Endothelial cell of umbilical vein (primary cell): ENCODE results near the gene PPFIBP2. TPM values are rescaled to one million over a fixed set of nuclear protein-coding genes. Genes with fewer than 3 reads are reported as not detected.

Experiments
- BruUV-seq: library from RNA; stranded (reverse); fragments of 400-500 nt; replicated peaks from 2 replicates; lab custom pipeline; 2021; lab: Mats Ljungman, UMichigan
- CTCF ChIA-PET: fragments of 300-600, 350-600 bp; sonication (Branson Sonifier 250); formaldehyde crosslinking; loops from one replicate; lab custom pipeline; 2021; ENCODE audit warnings: antibody characterized with exemption, inconsistent platforms; lab: Charles Lee
- POLR2A ChIA-PET: fragments of 300-600, 350-600 bp; sonication (Branson Sonifier 250); formaldehyde crosslinking; loops from one replicate; lab custom pipeline; 2021; ENCODE audit warnings: antibody characterized with exemption, inconsistent platforms; lab: Charles Lee
- DNase-seq: peaks from one replicate; pipeline ENCODE4 v3.0.0-alpha.2; 2011; ENCODE audit warnings: low read depth, low spot score
- FAIRE-seq: peaks from 2 replicates; lab custom pipeline; 2011; peaks lifted over from hg19 to GRCh38; lab: Jason Lieb, UNC
- H2AFZ ChIP-seq: 2 replicates; pipeline ENCODE4 v1.6.0; 2012; ENCODE audit warnings: low read depth, low read length, control low read depth, inconsistent platforms
- H3K27ac ChIP-seq: 2 replicates; pipeline ENCODE4 v1.5.1; 2011; ENCODE audit warnings: low read depth, mild to moderate bottlenecking, control low read depth, low read length, moderate library complexity; ENCODE audit not compliant: insufficient read depth
- H3K27me3 ChIP-seq, 2 experiments: 2 replicates each; pipeline versions ENCODE4 v1.6.0 to v1.6.1; 2011; ENCODE audit warnings: low read length in 2 of 2, mixed read lengths in 1 of 2; ENCODE audit not compliant: control insufficient read depth in 2 of 2, insufficient read depth in 2 of 2
- H3K36me3 ChIP-seq, 2 experiments: 2 replicates in 1 of 2; 3 replicates in 1 of 2; pipeline ENCODE4 v1.5.1; 2011; ENCODE audit warnings: low read length in 2 of 2, mild to moderate bottlenecking in 1 of 2, moderate library complexity in 1 of 2; ENCODE audit not compliant: control insufficient read depth in 2 of 2, insufficient read depth in 2 of 2; ENCODE audit errors: extremely low read depth in 1 of 2
- H3K4me1 ChIP-seq: 3 replicates; pipeline ENCODE4 v1.5.1; 2011; ENCODE audit warnings: mild to moderate bottlenecking, low read length; ENCODE audit not compliant: control insufficient read depth, insufficient read depth; ENCODE audit errors: extremely low read depth
- H3K4me2 ChIP-seq: 2 replicates; pipeline ENCODE4 v1.6.1; 2011; ENCODE audit warnings: low read length, control low read depth, mixed read lengths; ENCODE audit not compliant: insufficient read depth
- H3K4me3 ChIP-seq, 3 experiments: fragments of 200-600 bp in 1 of 3; sonication (generic), shearing (Covaris generic) in 1 of 3; replicated peaks in 1 of 3; 2 replicates each; pipeline ENCODE4 v1.5.1; 2011 to 2016; ENCODE audit warnings: control low read depth in 3 of 3, low read length in 3 of 3, mild to moderate bottlenecking in 2 of 3, inconsistent platforms in 1 of 3, low read depth in 1 of 3, moderate library complexity in 1 of 3; ENCODE audit not compliant: insufficient read depth in 1 of 3
- H3K79me2 ChIP-seq: 2 replicates; pipeline ENCODE4 v1.6.0; 2012; ENCODE audit warnings: low read length, inconsistent platforms; ENCODE audit not compliant: control insufficient read depth, insufficient read depth
- H3K9ac ChIP-seq: replicated peaks from 2 replicates; pipeline ENCODE3; 2011; ENCODE audit warnings: low read length, control low read depth; ENCODE audit not compliant: insufficient read depth; ENCODE audit errors: extremely low read depth
- H3K9me1 ChIP-seq: replicated peaks from 3 replicates; pipeline ENCODE4 v1.6.0; 2011; ENCODE audit warnings: mild to moderate bottlenecking, low read length; ENCODE audit not compliant: control insufficient read depth, insufficient read depth; ENCODE audit errors: extremely low read depth
- H3K9me3 ChIP-seq: replicated peaks from 2 replicates; pipeline ENCODE4 v1.5.1; 2012; ENCODE audit warnings: low read length, inconsistent platforms; ENCODE audit not compliant: control insufficient read depth, insufficient read depth
- H4K20me1 ChIP-seq: replicated peaks from 2 replicates; pipeline ENCODE3; 2011; ENCODE audit warnings: mild to moderate bottlenecking, low read length; ENCODE audit not compliant: control insufficient read depth, insufficient read depth; ENCODE audit errors: extremely low read depth
- CTCF ChIP-seq, 2 donors: IDR thresholded peaks; 1 replicate in 1 of 2; 2 replicates in 1 of 2; pipeline ENCODE4 v1.5.1; 2011; ENCODE audit warnings: low read length in 2 of 2, mild to moderate bottlenecking in 2 of 2, moderate library complexity in 2 of 2, control low read depth in 1 of 2, inconsistent platforms in 1 of 2, low read depth in 1 of 2; ENCODE audit not compliant: insufficient read depth in 1 of 2; ENCODE audit errors: extremely low read depth in 1 of 2
- EZH2 ChIP-seq: IDR thresholded peaks from 2 replicates; pipeline ENCODE4 v1.6.1; 2012; ENCODE audit warnings: borderline replicate concordance, low read depth, mild to moderate bottlenecking, moderate library complexity, low read length, inconsistent platforms; ENCODE audit not compliant: severe bottlenecking
- FOS ChIP-seq: IDR thresholded peaks from 2 replicates; pipeline ENCODE4 v1.6.1; 2011; ENCODE audit warnings: mild to moderate bottlenecking, low read length, moderate library complexity, borderline replicate concordance; ENCODE audit not compliant: insufficient read depth
- GATA2 ChIP-seq: IDR thresholded peaks from 2 replicates; pipeline ENCODE4 v1.7.0; 2011; ENCODE audit warnings: low read depth, mild to moderate bottlenecking, moderate library complexity, mixed read lengths, low read length; ENCODE audit not compliant: insufficient read length, insufficient read depth
- JUN ChIP-seq: IDR thresholded peaks from 2 replicates; pipeline ENCODE4 v1.6.1; 2011; ENCODE audit warnings: borderline replicate concordance, low read depth; ENCODE audit not compliant: insufficient read length, insufficient read depth
- MAX ChIP-seq: IDR thresholded peaks from 2 replicates; pipeline ENCODE4 v1.6.1; 2011; ENCODE audit not compliant: insufficient read depth, insufficient read length
- MYC ChIP-seq: IDR thresholded peaks from one replicate; pipeline ENCODE4 v1.6.1; 2011; ENCODE audit warnings: mild to moderate bottlenecking, low read depth, low read length
- POLR2A ChIP-seq: IDR thresholded peaks from 2 replicates; pipeline ENCODE4 v1.6.1; 2012; ENCODE audit warnings: low read depth, mild to moderate bottlenecking, control low read depth, low read length
- POLR2AphosphoS5 ChIP-seq: IDR thresholded peaks from 2 replicates; pipeline ENCODE4 v1.6.1; 2012; ENCODE audit warnings: low read depth, mild to moderate bottlenecking, control low read depth, low read length, moderate library complexity; ENCODE audit not compliant: insufficient read depth
- dilution Hi-C: fragments of 300-500 bp; cut with MboI; formaldehyde crosslinking; loops from one replicate; pipeline ENCODE4 v1.15.0; 2019; ENCODE audit warnings: low sequenced_read_pairs; ENCODE audit not compliant: extremely low pct_ligation_motif_present
- intact Hi-C: fragments of 100-400 bp; cut with micrococcal nuclease; formaldehyde crosslinking; loops from one replicate; pipeline ENCODE4 v1.10.0; 2022
- polyA plus RNA-seq, 4 experiments: library from polyadenylated mRNA; depleted of rRNA in 3 of 4; stranded (reverse) in 3 of 4; unstranded in 1 of 4; fragments of >200 nt; gene quantifications; 2 replicates each; pipeline versions ENCODE4 v1.2.1 to v1.2.3, GENCODE V29; 2011 to 2012; ENCODE audit warnings: missing spikeins in 1 of 4
- total RNA-seq: library from RNA; stranded (reverse); gene quantifications from 2 replicates; pipeline ENCODE4 v1.2.3, GENCODE V29; 2021

Gene PPFIBP2
- total and polyA plus RNA-seq, 2 donors (not counting 3 experiments of a cell fraction or from before 2014, with no cell fraction given), result 1.3 to 4.0 TPM

- Histone ChIP-seq H3K9ac (no peak overlapping the region), H4K20me1 (no peaks in the 10 kb centered on the region), H3K4me2 (no peak overlapping the region), H3K4me3 (no peak overlapping the region), H3K9me1 (no peaks in the 10 kb centered on the region), H3K9me3 (no peaks in the 10 kb centered on the region), H3K27ac (no peak overlapping the region), H3K4me1 (no peaks in the 10 kb centered on the region), H3K79me2 (no peaks in the 10 kb centered on the region), H2AFZ (no peak overlapping the region), H3K27me3 (no peaks in the 10 kb centered on the region), H3K36me3 (no peaks in the 10 kb centered on the region)
- DNase-seq, result no peak
- BruUV-seq, result no TSS peak
- ChIA-PET POLR2A (no interaction called here), CTCF (interaction anchor here (0.6 to 0.9 kb wide), 2 partner anchors 8 to 24 kb away, joined by 4 read pairs; partner anchors contain the start of gene PPFIBP2)
- TF ChIP-seq EZH2 (no peak), POLR2AphosphoS5 (no peak), CTCF (IDR thresholded peaks at IDR 0.05; ENCODE audit: extremely low read depth in 1 of 2, insufficient read depth in 1 of 2, low read depth in 1 of 2, low read length in 2 of 2) (no peak), MYC (no peak), FOS (no peak), GATA2 (no peak), MAX (no peak), JUN (no peak), POLR2A (no peak)
- dilution Hi-C loops (no loop called here), intact Hi-C loops (no loop called here)
- no peak for FAIRE-seq
Observed at GRCh38 chr11:7490054-7490453, 23.7 kb upstream of the PPFIBP2 start.
